ENCODE data around the gene MAN1C1. TPM values are rescaled to one million over a fixed set of nuclear protein-coding genes. Genes with fewer than 3 reads are reported as not detected.

The MAN1C1 gene
- total RNA-seq, 1 experiment from 2014 or later = 9.3 TPM

- no peak overlapping the region for H3K27ac ChIP-seq (ENCODE audit: insufficient read length, low read depth, low read length)
- H2BK15ac ChIP-seq (ENCODE audit: low read depth, low read length) = no peak overlapping the region
- H4K20me1 ChIP-seq (ENCODE audit: control insufficient read depth, insufficient read depth, insufficient read length) = no peaks in the 10 kb centered on the region
- Mint-ChIP-seq H3K36me3 (ENCODE audit: insufficient read depth in 1 of 3, low read depth in 3 of 3) (no peaks in the 10 kb centered on the region), H3K9me3 (no peaks in the 10 kb centered on the region), H3K4me3 (no peak overlapping the region), H3K4me1 (peaks cover 47 to 49% of the 10 kb centered on the region in 2 experiments), H3K27ac (no peak overlapping the region), H3K27me3 (ENCODE audit: low read depth) (no peaks in the 10 kb centered on the region; the same call in 1 of the 2 replicates)
- no peak overlapping the region for H2AFZ ChIP-seq (ENCODE audit: low read length)
- no peak overlapping the region for H2BK5ac ChIP-seq (ENCODE audit: insufficient read length, low read length)
- no peak overlapping the region for H3T11ph ChIP-seq (ENCODE audit: low read length)
- no peak overlapping the region for H2AK5ac ChIP-seq (ENCODE audit: insufficient read length, low read length)
- no peak overlapping the region for H4K8ac ChIP-seq (replicated peaks; ENCODE audit: insufficient read length, low read depth, low read length)
- DNase-seq = no peak
- no peak overlapping the region for H2BK120ac ChIP-seq (ENCODE audit: low read depth, low read length, poor library complexity, severe bottlenecking)
- H3K4me2 ChIP-seq (ENCODE audit: insufficient read depth, insufficient read length, low read length) = no peak overlapping the region
- H3K9me3 ChIP-seq (ENCODE audit: control insufficient read depth, low read depth, low read length) = no peaks in the 10 kb centered on the region
- H4K91ac ChIP-seq (ENCODE audit: insufficient read length, low read depth, low read length) = no peak overlapping the region
- peaks cover 10% of the 10 kb centered on the region; the same call in 1 of the 2 replicates for H3K4me1 ChIP-seq (ENCODE audit: insufficient read depth, low read length)
- H3K27me3 ChIP-seq (ENCODE audit: insufficient read depth, low read length) = no peaks in the 10 kb centered on the region
- no peak overlapping the region; the same call in 1 of the 2 replicates for H3K14ac ChIP-seq (ENCODE audit: insufficient read depth, low read length)
- H3K79me2 ChIP-seq (ENCODE audit: insufficient read depth, low read length) = no peaks in the 10 kb centered on the region
- no peaks in the 10 kb centered on the region for H3K23me2 ChIP-seq (ENCODE audit: insufficient read length, low read depth, low read length, poor library complexity, severe bottlenecking)
- no peak overlapping the region for H2BK12ac ChIP-seq (ENCODE audit: insufficient read length, low read depth, low read length)
- H3K18ac ChIP-seq (ENCODE audit: insufficient read length, low read depth, low read length) = no peak overlapping the region
- no peak for TF ChIP-seq CTCF (conservative IDR thresholded peaks at IDR 0.05)
- no peak overlapping the region for H3K23ac ChIP-seq (ENCODE audit: insufficient read length, low read depth, low read length)
- H3K79me1 ChIP-seq (ENCODE audit: insufficient read depth, low read depth, low read length, poor library complexity, severe bottlenecking) = no peaks in the 10 kb centered on the region
- H2BK20ac ChIP-seq (ENCODE audit: low read depth, low read length, poor library complexity, severe bottlenecking) = no peak overlapping the region
- WGBS (ENCODE audit: extremely low coverage, insufficient read length, low lambda C conversion rate) = no CpG with 5 or more reads among the region's 9 CpGs
- H3K4ac ChIP-seq (ENCODE audit: low read depth, low read length) = no peak overlapping the region
- H4K5ac ChIP-seq (ENCODE audit: insufficient read length, low read depth, low read length) = no peak overlapping the region
- no peak overlapping the region for H3K9ac ChIP-seq (ENCODE audit: extremely low read depth, insufficient read length, low read length)
- H3K56ac ChIP-seq (ENCODE audit: insufficient read length, low read depth, low read length) = no peak overlapping the region
These were observed 168.0 kb downstream of the MAN1C1 start for GRCh38 chr1:25784575-25785051.
